Keratinocyte (primary cell): ENCODE results near the gene TRIP13. TPM values are rescaled to one million over a fixed set of nuclear protein-coding genes. Genes with fewer than 3 reads are reported as not detected.
A peak's percentile ranks its signal among the peaks of the same experiment; 100 is the strongest.

Source experiments
- DNase-seq: peaks from one replicate; pipeline ENCODE4 v3.0.0-alpha.2; 2011; ENCODE audit warnings: low read depth, missing footprints, low spot score
- FAIRE-seq: peaks from 2 replicates; lab custom pipeline; 2011; peaks lifted over from hg19 to GRCh38; lab: Jason Lieb, UNC
- H2AFZ ChIP-seq: 2 replicates; pipeline ENCODE4 v1.6.0; 2012; ENCODE audit warnings: low read length, control low read depth, inconsistent platforms; ENCODE audit not compliant: control insufficient read depth
- H3K27ac ChIP-seq: 2 replicates; pipeline ENCODE4 v1.5.1; 2011; ENCODE audit warnings: low read length; ENCODE audit not compliant: control insufficient read depth, insufficient read depth
- H3K27me3 ChIP-seq: 3 replicates; pipeline ENCODE4 v1.6.0; 2011; ENCODE audit warnings: low read length; ENCODE audit not compliant: control insufficient read depth, insufficient read depth; ENCODE audit errors: extremely low read depth
- H3K36me3 ChIP-seq, 2 experiments: 2 replicates in 1 of 2; 3 replicates in 1 of 2; pipeline ENCODE4 v1.5.1; 2011; ENCODE audit warnings: low read length in 2 of 2, mild to moderate bottlenecking in 1 of 2; ENCODE audit not compliant: control insufficient read depth in 2 of 2, insufficient read depth in 2 of 2; ENCODE audit errors: extremely low read depth in 1 of 2
- H3K4me1 ChIP-seq: 3 replicates; pipeline ENCODE4 v1.5.1; 2011; ENCODE audit warnings: low read length; ENCODE audit not compliant: control insufficient read depth, insufficient read depth; ENCODE audit errors: extremely low read depth
- H3K4me2 ChIP-seq: 3 replicates; pipeline ENCODE4 v1.6.0; 2011; ENCODE audit warnings: low read depth, low read length; ENCODE audit not compliant: control insufficient read depth, insufficient read depth; ENCODE audit errors: extremely low read depth
- H3K4me3 ChIP-seq, 3 experiments: fragments of 200-600 bp in 1 of 3; sonication (generic) in 1 of 3; 2 replicates in 2 of 3; 3 replicates in 1 of 3; pipeline ENCODE4 v1.5.1; 2011 to 2016; ENCODE audit warnings: low read length in 3 of 3, mild to moderate bottlenecking in 3 of 3, control low read depth in 2 of 3, inconsistent platforms in 1 of 3, low read depth in 1 of 3, mixed read lengths in 1 of 3, mixed run types in 1 of 3, moderate library complexity in 1 of 3; ENCODE audit not compliant: control insufficient read depth in 2 of 3, insufficient read depth in 2 of 3; ENCODE audit errors: extremely low read depth in 1 of 3
- H3K79me2 ChIP-seq: 2 replicates; pipeline ENCODE4 v1.6.0; 2012; ENCODE audit warnings: low read length; ENCODE audit not compliant: control insufficient read depth, insufficient read depth
- H3K9ac ChIP-seq: 3 replicates; pipeline ENCODE4 v1.6.0; 2011; ENCODE audit warnings: low read length; ENCODE audit not compliant: control insufficient read depth, insufficient read depth; ENCODE audit errors: extremely low read depth
- H3K9me1 ChIP-seq: 3 replicates; pipeline ENCODE4 v1.6.0; 2011; ENCODE audit warnings: low read length; ENCODE audit not compliant: control insufficient read depth, insufficient read depth; ENCODE audit errors: extremely low read depth
- H3K9me3 ChIP-seq: 2 replicates; pipeline ENCODE4 v1.5.1; 2012; ENCODE audit warnings: low read depth, low read length; ENCODE audit not compliant: control insufficient read depth
- H4K20me1 ChIP-seq: 3 replicates; pipeline ENCODE4 v1.6.0; 2011; ENCODE audit warnings: low read length; ENCODE audit not compliant: control insufficient read depth, insufficient read depth; ENCODE audit errors: extremely low read depth
- EZH2 ChIP-seq: IDR thresholded peaks from one replicate; pipeline ENCODE4 v1.6.1; 2012; ENCODE audit warnings: inconsistent platforms, mild to moderate bottlenecking, low read length, moderate library complexity
- dilution Hi-C: fragments of 300-500 bp; cut with MboI; formaldehyde crosslinking; loops from one replicate; pipeline ENCODE4 v1.7.0; 2020; ENCODE audit warnings: low sequenced_read_pairs; ENCODE audit not compliant: extremely low pct_ligation_motif_present
- polyA plus RNA-seq, 5 experiments: library from polyadenylated mRNA; depleted of rRNA in 3 of 5; stranded (reverse) in 3 of 5; stranded (forward) in 1 of 5; unstranded in 1 of 5; fragments of >200 nt; gene quantifications; 1 replicate in 1 of 5; 2 replicates in 3 of 5; 3 replicates in 1 of 5; pipeline versions ENCODE4 v1.2.1 to v1.2.3, GENCODE V29; 2011 to 2012; ENCODE audit warnings: missing spikeins in 2 of 5, low read depth in 1 of 5, low replicate concordance in 1 of 5
- TF ChIP-seq, protein P1 (sequence below), 3 experiments: IDR thresholded peaks in 1 of 3; conservative IDR thresholded peaks in 1 of 3; optimal IDR thresholded peaks in 1 of 3; 2 replicates in 2 of 3; 3 replicates in 1 of 3; pipeline versions ENCODE3 to v1.5.1; 2011; ENCODE audit warnings: low read length in 3 of 3, mild to moderate bottlenecking in 3 of 3, moderate library complexity in 2 of 3, control low read depth in 1 of 3, inconsistent platforms in 1 of 3; ENCODE audit not compliant: insufficient read depth in 2 of 3; ENCODE audit errors: extremely low read depth in 1 of 3

TRIP13 gene
- polyA plus RNA-seq, 1 donor (not counting 4 experiments of a cell fraction or from before 2014, with no cell fraction given) = 37.8 TPM

DNA sequence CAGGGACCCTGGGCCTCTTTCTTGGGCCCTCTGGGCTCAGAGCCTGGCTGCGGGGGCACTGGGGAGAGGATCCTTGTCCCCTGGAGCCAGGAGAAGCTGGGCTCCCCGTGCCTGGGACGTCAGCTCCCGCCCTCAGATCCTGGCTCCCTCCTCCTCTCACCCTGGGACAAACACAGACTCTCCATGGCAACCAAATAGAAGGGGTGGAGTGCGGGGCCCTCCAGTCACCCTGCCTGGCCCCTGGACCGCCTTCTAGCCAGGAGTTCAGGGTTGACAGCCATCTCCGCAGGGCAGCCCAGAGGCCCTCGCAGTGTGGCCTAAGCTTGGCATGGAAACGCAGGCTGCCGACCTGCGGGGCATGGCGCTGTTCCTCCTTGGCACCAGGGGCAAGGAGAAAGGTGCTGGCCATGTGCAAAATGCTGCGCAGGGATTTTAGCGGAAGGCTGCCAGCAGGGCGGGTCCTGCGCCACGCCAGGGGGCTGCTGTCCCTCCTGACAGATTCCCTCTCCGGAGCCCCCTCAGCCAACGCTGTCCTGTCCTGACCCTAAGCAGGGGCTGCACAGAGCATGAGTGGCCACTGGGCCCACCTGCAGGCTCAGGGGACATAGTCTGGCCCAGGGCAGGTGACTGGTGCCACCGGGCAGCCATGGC is 42.9 kb upstream of the TRIP13 start:
- H3K9me3 ChIP-seq = no peaks in the 10 kb centered on the region
- dilution Hi-C loops = no loop called here
- FAIRE-seq (no peak), DNase-seq (no peak)
- H3K4me2 ChIP-seq = no peak overlapping the region
- TF ChIP-seq EZH2 = no peak
- no peaks in the 10 kb centered on the region for H3K4me1 ChIP-seq
- no peak overlapping the region for H3K4me3 ChIP-seq
- no peaks in the 10 kb centered on the region for H3K36me3 ChIP-seq
- H3K27ac ChIP-seq = no peak overlapping the region
- no peaks in the 10 kb centered on the region for H3K9me1 ChIP-seq
- H2AFZ ChIP-seq = no peak overlapping the region
- no peaks in the 10 kb centered on the region for H4K20me1 ChIP-seq
- H3K79me2 ChIP-seq = no peaks in the 10 kb centered on the region
- H3K9ac ChIP-seq = no peak overlapping the region
- H3K27me3 ChIP-seq = peaks cover 41% of the 10 kb centered on the region

DNA sequence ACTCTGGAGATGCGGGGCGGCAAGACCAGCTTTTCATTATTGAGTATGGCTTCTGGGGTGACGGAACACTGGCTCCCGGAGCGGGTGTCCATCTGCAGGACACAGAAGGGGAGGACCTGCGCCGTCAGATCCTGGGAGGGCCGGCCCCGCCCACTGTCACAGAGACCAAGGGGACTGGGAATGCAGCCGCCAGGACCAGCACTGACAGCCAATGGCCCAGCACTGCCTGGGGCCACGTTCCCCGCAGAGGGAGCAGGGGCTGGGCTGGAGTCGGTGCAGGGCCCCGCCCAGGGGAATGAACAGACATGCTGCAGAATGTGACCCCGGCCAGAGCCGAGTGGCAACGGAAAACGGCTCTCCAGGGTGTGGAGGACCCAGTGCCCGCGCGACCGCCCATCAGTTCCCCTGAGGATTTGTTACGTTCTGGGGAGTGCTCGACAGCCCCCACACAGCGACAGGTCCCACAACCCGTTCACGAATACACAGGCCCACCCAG is 42.1 kb upstream of the TRIP13 start, which contains the start of gene ZDHHC11:
ZDHHC11 (minus strand) TSS at position 476 of the 496 bp plus-strand sequence; CDS start at position 92, 384 bp downstream.
- Histone ChIP-seq H3K4me2 (no peak within 1 kb of the TSS), H4K20me1 (no peaks in the 10 kb centered on the region), H3K9ac (no peak within 1 kb of the TSS), H3K79me2 (no peaks in the 10 kb centered on the region), H2AFZ (no peak within 1 kb of the TSS), H3K9me1 (no peaks in the 10 kb centered on the region), H3K4me3 (no peak within 1 kb of the TSS), H3K9me3 (no peaks in the 10 kb centered on the region), H3K27me3 (peaks cover 41% of the 10 kb centered on the region), H3K36me3 (no peaks in the 10 kb centered on the region), H3K4me1 (no peaks in the 10 kb centered on the region), H3K27ac (no peak within 1 kb of the TSS)
- FAIRE-seq = no peak
- no peak for DNase-seq
- peak; percentile 63 for TF ChIP-seq EZH2
- TF ChIP-seq, protein P1, sequence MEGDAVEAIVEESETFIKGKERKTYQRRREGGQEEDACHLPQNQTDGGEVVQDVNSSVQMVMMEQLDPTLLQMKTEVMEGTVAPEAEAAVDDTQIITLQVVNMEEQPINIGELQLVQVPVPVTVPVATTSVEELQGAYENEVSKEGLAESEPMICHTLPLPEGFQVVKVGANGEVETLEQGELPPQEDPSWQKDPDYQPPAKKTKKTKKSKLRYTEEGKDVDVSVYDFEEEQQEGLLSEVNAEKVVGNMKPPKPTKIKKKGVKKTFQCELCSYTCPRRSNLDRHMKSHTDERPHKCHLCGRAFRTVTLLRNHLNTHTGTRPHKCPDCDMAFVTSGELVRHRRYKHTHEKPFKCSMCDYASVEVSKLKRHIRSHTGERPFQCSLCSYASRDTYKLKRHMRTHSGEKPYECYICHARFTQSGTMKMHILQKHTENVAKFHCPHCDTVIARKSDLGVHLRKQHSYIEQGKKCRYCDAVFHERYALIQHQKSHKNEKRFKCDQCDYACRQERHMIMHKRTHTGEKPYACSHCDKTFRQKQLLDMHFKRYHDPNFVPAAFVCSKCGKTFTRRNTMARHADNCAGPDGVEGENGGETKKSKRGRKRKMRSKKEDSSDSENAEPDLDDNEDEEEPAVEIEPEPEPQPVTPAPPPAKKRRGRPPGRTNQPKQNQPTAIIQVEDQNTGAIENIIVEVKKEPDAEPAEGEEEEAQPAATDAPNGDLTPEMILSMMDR (optimal IDR thresholded peaks at IDR 0.05 in 1 of 3, IDR thresholded peaks at IDR 0.05 in 1 of 3, conservative IDR thresholded peaks at IDR 0.05 in 1 of 3; ENCODE audit: extremely low read depth in 1 of 3, insufficient read depth in 2 of 3, low read length in 3 of 3) = no peak
- dilution Hi-C loops = no loop called here
